DMS153 treated with DMSO at 0.1 percent for 48 hours (cell line): Measurements from ENCODE around the gene MATN1.
"Not testable (repeated sequence)": the region's sequence is repeated elsewhere in the genome, so short reads cannot be mapped to it uniquely, and the experiment has no call there.

ENCODE experiments used
- DNase-seq: peaks from one replicate; lab custom pipeline; 2025; ENCODE audit not compliant: unreplicated experiment; lab: John Stamatoyannopoulos, UW

MATN1 gene, protein sequence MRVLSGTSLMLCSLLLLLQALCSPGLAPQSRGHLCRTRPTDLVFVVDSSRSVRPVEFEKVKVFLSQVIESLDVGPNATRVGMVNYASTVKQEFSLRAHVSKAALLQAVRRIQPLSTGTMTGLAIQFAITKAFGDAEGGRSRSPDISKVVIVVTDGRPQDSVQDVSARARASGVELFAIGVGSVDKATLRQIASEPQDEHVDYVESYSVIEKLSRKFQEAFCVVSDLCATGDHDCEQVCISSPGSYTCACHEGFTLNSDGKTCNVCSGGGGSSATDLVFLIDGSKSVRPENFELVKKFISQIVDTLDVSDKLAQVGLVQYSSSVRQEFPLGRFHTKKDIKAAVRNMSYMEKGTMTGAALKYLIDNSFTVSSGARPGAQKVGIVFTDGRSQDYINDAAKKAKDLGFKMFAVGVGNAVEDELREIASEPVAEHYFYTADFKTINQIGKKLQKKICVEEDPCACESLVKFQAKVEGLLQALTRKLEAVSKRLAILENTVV

GRCh38 chr1:30723331-30723755 lies at the start of gene MATN1:
MATN1 (minus strand) TSS chr1:30723585; CDS start chr1:30723551, 34 bp downstream.
- no peak for DNase-seq

- no peak for DNase-seq
Observed at GRCh38 chr1:30771005-30771404, 47.6 kb upstream of the MATN1 start.

GRCh38 chr1:30770150-30770549 lies 46.8 kb upstream of the MATN1 start:
- no peak for DNase-seq

DNA sequence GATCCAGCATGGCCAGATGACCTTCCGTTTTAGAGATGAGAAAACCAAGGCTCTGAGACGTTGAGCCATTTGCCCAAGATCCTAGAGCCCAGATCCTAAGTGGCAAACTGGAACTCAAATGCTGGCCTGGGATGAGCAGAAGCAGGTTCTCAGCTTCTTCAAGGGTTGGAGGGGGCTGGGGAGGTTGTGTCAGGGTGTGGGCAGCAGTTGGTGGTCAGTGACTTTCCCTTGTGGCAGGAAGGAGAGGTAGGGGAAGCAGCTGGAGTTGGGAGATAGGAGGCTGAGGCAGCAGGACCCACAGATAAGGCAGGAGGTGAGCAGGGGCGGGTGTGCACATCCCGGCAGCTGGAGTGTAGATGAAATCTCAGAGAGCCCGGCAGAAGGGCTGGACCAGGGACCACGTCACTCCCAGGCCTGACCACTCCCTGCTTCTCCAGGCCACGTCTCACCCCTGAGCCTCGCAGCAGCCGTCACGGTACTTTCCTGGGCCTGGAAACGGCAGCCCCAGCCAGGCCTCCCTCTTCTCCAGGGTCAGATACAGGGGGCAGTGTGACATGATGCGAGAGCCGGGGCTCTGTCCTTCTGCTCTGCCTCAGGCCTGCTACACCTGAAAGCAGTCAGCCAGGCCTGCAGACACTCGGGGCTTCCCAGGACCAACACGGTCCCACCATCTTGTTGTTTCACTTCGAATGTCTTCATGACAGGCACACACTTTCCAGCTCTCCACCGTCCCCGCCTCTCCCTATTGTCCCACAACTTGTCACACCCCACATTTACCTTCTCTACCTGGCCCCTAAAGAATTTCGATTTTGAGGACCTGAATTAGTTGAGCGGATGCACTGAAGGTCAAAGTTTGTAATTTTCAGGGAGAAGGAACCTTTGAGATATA lies 45.7 kb upstream of the MATN1 start:
- no peak for DNase-seq

DNA sequence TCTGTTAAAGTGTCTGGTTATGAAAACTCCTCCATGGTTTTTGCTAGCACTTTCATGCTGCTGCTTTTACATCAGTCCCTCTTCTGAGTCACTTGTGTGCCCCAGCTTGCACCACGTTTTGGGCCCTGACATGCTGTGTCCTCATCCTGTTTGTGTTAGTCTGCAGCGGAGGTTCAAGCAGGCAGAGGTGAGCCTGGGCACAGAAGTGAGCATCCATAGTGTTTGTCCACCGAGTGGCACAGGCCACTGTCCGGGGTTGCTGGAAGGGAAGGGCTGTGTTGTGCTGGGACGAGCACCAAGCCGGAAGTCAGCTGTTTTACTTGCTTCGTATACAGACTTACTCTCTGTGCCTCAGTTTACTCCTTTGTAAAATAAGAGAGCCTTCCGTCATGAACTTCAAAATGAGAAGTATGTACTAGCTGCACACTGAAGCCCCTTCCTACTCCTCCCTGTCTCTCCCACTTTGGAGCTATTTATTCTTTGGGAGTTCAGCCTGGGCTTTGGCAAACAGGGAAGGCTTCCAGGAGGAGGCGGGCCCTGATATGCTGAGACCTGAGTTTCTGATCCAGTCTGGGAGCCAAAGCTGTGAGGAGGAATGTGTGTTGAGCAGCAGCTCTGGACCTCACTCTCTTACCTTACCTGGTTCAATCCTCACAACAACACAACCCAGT lies 44.9 kb upstream of the MATN1 start:
- DNase-seq, result no peak

DNA sequence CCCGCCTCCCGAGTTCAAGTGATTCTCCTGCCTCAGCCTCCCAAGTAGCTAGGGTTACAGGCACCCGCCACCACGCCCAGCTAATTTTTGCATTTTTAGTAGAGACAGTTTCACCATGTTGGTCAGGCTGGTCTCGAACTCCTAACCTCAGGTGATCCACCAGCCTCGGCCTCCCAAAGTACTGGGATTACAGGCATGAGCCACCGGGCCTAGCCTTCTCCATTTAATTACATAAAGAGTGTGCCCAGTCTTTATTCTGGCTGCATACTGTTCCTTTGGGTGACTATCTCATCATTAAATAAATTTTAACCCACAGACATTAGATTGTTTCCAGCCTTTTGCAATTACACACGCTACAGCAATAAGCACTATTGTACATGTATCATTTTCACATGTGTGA lies 43.6 kb upstream of the MATN1 start:
- DNase-seq, result not testable (repeated sequence)

GRCh38 chr1:30765556-30766434 lies 42.4 kb upstream of the MATN1 start:
- no peak for DNase-seq

GRCh38 chr1:30764939-30765555 lies 41.7 kb upstream of the MATN1 start:
- DNase-seq, result no peak

DNA sequence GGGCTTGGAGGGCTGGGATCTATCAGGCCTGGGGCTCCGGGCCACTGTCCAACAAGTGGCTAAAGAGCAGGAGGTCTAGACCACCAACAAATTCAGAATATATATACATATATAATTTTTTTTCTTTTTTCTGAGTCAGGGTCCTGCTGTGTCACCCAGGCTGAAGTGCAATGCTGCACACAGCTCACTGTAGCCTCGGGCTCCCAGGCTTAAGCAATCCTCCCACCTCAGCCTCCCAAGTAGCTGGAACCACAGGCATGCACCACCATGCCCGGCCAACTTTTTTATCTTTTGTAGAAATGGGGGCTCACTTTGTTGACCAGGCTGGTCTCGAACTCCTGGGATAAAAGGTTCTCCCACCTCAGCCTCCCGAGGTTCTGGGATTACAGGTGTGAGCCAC lies 41.0 kb upstream of the MATN1 start:
- DNase-seq, result no peak

- DNase-seq, result no peak
Observed at GRCh38 chr1:30763651-30764248, 40.4 kb upstream of the MATN1 start.

DNA sequence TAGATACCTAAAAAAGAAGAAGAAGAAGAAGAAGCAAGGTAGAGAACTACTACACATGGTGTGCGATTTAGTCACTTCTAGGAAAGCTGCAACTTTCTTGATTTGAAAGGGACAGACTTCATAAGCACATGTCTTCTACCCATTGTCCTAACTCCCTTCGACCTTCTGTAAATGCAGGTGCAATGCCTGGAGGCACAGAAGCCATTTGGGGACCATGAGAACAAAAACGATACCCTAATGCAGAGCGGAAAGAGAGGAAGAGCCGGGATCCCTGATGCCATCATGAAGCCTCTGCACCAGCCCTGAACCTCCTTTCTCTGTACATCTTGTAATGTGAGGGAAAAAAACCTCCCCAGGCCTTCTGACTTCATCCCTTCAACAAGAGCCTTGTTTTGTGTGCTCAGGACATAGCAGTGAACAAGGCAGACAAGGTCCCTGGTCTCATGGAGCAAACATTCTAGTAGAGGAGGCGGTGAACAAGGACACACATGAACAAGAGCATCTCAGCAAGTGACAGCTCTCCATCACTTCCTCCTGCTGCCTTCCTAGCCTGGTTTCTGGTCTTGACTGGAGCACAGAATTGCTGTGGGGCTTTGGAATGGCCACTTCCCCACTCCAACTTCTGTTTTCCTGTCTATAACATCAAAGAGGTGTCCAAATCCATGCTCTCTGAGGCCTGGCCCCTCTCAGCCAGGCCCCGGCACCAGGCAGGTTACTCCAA lies 39.7 kb upstream of the MATN1 start:
- no peak for DNase-seq

GRCh38 chr1:30762152-30762929 lies 39.0 kb upstream of the MATN1 start:
- no peak for DNase-seq

DNA sequence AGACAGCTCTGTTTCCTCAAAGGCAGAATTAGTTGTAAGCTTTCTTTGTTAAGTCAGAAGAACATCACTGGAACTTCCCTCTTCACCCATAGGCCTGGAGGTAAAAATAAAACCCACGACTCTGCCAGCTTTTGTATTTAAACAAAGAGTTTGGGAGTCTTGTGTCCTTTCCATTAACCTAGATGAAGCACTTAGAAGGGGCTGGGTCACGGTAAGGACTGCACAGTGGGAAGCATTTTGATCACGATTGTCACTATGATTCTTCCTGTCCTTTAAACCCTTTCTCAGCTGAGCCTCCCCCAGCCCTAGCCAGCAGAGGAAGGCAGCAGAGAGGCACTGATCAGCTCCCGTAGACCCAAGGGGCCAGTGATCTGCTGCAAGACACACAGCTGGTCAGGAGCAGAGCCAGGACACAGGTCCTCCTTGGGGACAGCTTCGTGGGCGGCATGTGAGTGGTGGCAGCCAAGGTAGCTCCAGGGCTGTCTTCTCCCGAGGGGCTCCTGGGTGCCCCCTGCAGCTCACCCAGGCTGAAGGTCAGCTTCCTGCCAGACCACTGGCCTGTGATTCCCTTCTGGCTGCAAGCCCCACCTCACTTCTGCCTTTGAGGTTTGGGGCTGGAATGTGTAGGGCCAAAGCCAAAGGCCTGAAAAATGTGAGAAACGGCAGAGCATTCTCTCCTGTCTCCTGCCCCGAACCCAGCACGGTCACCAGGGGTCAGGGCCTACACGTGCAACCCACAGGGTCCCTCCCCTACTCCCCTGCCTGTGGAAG lies 38.2 kb upstream of the MATN1 start:
- no peak for DNase-seq

GRCh38 chr1:30760596-30761324 lies 37.4 kb upstream of the MATN1 start:
- DNase-seq, result no peak

- DNase-seq, result no peak
Observed at GRCh38 chr1:30759718-30760281, 36.4 kb upstream of the MATN1 start.

- no peak for DNase-seq
Observed at GRCh38 chr1:30758785-30759380, 35.5 kb upstream of the MATN1 start.
